ENCODE data around the gene JUN.

- TF ChIP-seq, protein P1, sequence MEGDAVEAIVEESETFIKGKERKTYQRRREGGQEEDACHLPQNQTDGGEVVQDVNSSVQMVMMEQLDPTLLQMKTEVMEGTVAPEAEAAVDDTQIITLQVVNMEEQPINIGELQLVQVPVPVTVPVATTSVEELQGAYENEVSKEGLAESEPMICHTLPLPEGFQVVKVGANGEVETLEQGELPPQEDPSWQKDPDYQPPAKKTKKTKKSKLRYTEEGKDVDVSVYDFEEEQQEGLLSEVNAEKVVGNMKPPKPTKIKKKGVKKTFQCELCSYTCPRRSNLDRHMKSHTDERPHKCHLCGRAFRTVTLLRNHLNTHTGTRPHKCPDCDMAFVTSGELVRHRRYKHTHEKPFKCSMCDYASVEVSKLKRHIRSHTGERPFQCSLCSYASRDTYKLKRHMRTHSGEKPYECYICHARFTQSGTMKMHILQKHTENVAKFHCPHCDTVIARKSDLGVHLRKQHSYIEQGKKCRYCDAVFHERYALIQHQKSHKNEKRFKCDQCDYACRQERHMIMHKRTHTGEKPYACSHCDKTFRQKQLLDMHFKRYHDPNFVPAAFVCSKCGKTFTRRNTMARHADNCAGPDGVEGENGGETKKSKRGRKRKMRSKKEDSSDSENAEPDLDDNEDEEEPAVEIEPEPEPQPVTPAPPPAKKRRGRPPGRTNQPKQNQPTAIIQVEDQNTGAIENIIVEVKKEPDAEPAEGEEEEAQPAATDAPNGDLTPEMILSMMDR (IDR thresholded peaks at IDR 0.05): no peak
- TF ChIP-seq EZH2phosphoT487 (IDR thresholded peaks at IDR 0.05): no peak
- TF ChIP-seq EZH2 (IDR thresholded peaks at IDR 0.05): no peak
Observed at GRCh38 chr1:58809325-58810010, 25.6 kb upstream of the JUN start.

All from neural progenitor cell (in vitro differentiated cells).